ENCODE results near the gene CCDC116. TPM values are rescaled to one million over a fixed set of nuclear protein-coding genes. Genes with fewer than 3 reads are reported as not detected.

Gene CCDC116
- polyA plus RNA-seq, 4 donors: 0.21 to 0.40 (median 0.25) TPM

DNA sequence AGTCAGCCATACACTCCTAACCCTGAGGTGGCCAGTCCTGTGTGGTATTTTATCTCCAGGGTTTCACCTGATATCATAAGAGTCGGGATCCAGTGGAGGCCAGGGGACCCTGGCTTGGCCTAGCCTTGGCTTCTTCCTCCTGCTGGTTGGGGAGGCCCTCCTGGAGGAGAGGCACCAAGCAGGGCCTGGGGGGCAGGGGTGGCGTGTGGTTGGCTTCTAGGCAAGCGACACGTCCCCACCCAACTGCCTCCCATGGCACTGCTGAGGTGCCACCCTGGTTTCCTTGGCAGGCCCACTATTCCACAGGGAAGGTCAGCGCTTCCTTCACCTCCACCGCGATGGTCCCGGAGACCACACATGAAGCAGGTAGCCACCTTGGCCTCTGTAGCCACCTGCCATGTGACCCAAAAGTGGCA, 53.6 kb downstream of the CCDC116 start:
- no peak overlapping the region for H3K27ac ChIP-seq (ENCODE audit: low read depth in 1 of 3, low read length in 2 of 3)
- FAIRE-seq (no peak), DNase-seq (no peak)
- H3K27me3 ChIP-seq (ENCODE audit: control insufficient read depth in 3 of 3, insufficient read depth in 3 of 3, low read length in 3 of 3): no peaks in the 10 kb centered on the region
- no peaks in the 10 kb centered on the region for H3K4me1 ChIP-seq (ENCODE audit: control insufficient read depth in 3 of 3, insufficient read depth in 2 of 3, low read depth in 1 of 3, low read length in 2 of 3)
- no peak overlapping the region for H3K4me3 ChIP-seq (ENCODE audit: low read depth in 1 of 3, low read length in 3 of 3)
- H3K36me3 ChIP-seq (ENCODE audit: control insufficient read depth in 3 of 3, insufficient read depth in 2 of 3, low read depth in 1 of 3, low read length in 3 of 3): peaks cover 13 to 82% (median 17%) of the 10 kb centered on the region in 3 donors
- WGBS, 3 donors: 94 to 98% (median 96%) methylated on average over 7 to 8 of the region's 8 CpGs
- H3K9me3 ChIP-seq (ENCODE audit: control insufficient read depth in 2 of 2, insufficient read depth in 1 of 2, low read depth in 1 of 2, low read length in 1 of 2): no peaks in the 10 kb centered on the region

Other genes with a start within 250 kb of the CCDC116 start
- gene RIMBP3B, start 249.0 kb upstream of the CCDC116 start, polyA plus RNA-seq: under 1 TPM in 2 of 4 donors, not detected in 2; 0.01 to 0.07 TPM
- 10 to 100 TPM in 1 of 4 donors, 1 to 10 TPM in 2, under 1 TPM in 1; 0.81 to 28.6 (median 1.5) TPM for gene HIC2, start 215.4 kb upstream of the CCDC116 start, polyA plus RNA-seq
- 1 to 10 TPM; 2.0 to 6.0 (median 4.4) TPM for gene TMEM191C, start 165.4 kb upstream of the CCDC116 start, polyA plus RNA-seq
- gene RIMBP3C, start 81.3 kb upstream of the CCDC116 start, polyA plus RNA-seq: under 1 TPM in 2 of 4 donors, not detected in 2; 0.04 to 0.06 TPM
- gene UBE2L3, start 65.0 kb upstream of the CCDC116 start, polyA plus RNA-seq: 10 to 100 TPM; 54.0 to 82.1 (median 64.7) TPM
- 10 to 100 TPM; 34.5 to 46.7 (median 42.2) TPM for gene YDJC, start 2.7 kb upstream of the CCDC116 start, polyA plus RNA-seq
- gene SDF2L1, start 9.5 kb downstream of the CCDC116 start, polyA plus RNA-seq: 100 to 1,000 TPM in 1 of 4 donors, 10 to 100 TPM in 3; 25.9 to 125 (median 49.8) TPM
- 10 to 100 TPM; 24.9 to 50.1 (median 32.5) TPM for gene PPIL2, start 33.3 kb downstream of the CCDC116 start, polyA plus RNA-seq
- 1 to 10 TPM in 3 of 4 donors, under 1 TPM in 1; 0.22 to 2.3 (median 1.5) TPM for gene YPEL1, start 103.0 kb downstream of the CCDC116 start, polyA plus RNA-seq
- 10 to 100 TPM; 10.3 to 76.5 (median 14.2) TPM for gene MAPK1, start 234.9 kb downstream of the CCDC116 start, polyA plus RNA-seq

All from small intestine (tissue), 7 donors.